ENCODE measurements around the gene TRNAU1AP. TPM values are rescaled to one million over a fixed set of nuclear protein-coding genes. Genes with fewer than 3 reads are reported as not detected.
"Not testable (repeated sequence)": the region's sequence is repeated elsewhere in the genome, so short reads cannot be mapped to it uniquely, and the experiment has no call there.

Gene TRNAU1AP
- total RNA-seq, 3 donors from 2014 or later (not counting 1 experiment from before 2014, with no cell fraction given), result 28.3 to 38.7 (median 32.1) TPM

- Mint-ChIP-seq H3K36me3 (no peaks in the 10 kb centered on the region), H3K27me3 (ENCODE audit: low read depth in 2 of 2) (peaks cover 0 to 4% of the 10 kb centered on the region in 2 donors), H3K4me1 (peaks cover 4 to 12% of the 10 kb centered on the region in 2 donors), H3K27ac (no peak overlapping the region), H3K4me3 (no peak overlapping the region), H3K9me3 (no peaks in the 10 kb centered on the region)
- H3K27me3 ChIP-seq (ENCODE audit: control insufficient read depth, insufficient read depth, low read length), result peaks cover 5% of the 10 kb centered on the region
- no peaks in the 10 kb centered on the region for H3K9me3 ChIP-seq (ENCODE audit: control insufficient read depth, insufficient read depth, low read length)
- H3K4me1 ChIP-seq (ENCODE audit: control insufficient read depth, insufficient read depth, low read length), result peaks cover 10% of the 10 kb centered on the region
- H3K27ac ChIP-seq (ENCODE audit: low read length), result no peak overlapping the region
- intact Hi-C loops (cut with micrococcal nuclease), result no loop called here
- no peak for DNase-seq
- no peak for ATAC-seq
- no peak for TF ChIP-seq CTCF (IDR thresholded peaks at IDR 0.05)
- WGBS (ENCODE audit: insufficient coverage), result 96% methylated on average over 10 of the region's 10 CpGs
- H3K4me3 ChIP-seq (ENCODE audit: low read length), result no peak overlapping the region
- H3K36me3 ChIP-seq (ENCODE audit: control insufficient read depth, insufficient read depth, low read length), result no peaks in the 10 kb centered on the region
Observed at GRCh38 chr1:28595412-28596191, 42.7 kb downstream of the TRNAU1AP start.

- intact Hi-C loops (cut with micrococcal nuclease); H3K9me3 ChIP-seq (ENCODE audit: control insufficient read depth, insufficient read depth, low read length); H3K27ac Mint-ChIP-seq; H3K36me3 ChIP-seq (ENCODE audit: control insufficient read depth, insufficient read depth, low read length); H3K9me3 Mint-ChIP-seq; H3K27me3 ChIP-seq (ENCODE audit: control insufficient read depth, insufficient read depth, low read length); H3K36me3 Mint-ChIP-seq; DNase-seq; H3K4me3 ChIP-seq (ENCODE audit: low read length); H3K4me3 Mint-ChIP-seq; H3K27ac ChIP-seq (ENCODE audit: low read length); H3K27me3 Mint-ChIP-seq (ENCODE audit: low read depth in 2 of 2); ATAC-seq: not testable (repeated sequence)
- peaks cover 4 to 12% of the 10 kb centered on the region in 2 donors for H3K4me1 Mint-ChIP-seq
- H3K4me1 ChIP-seq (ENCODE audit: control insufficient read depth, insufficient read depth, low read length), result peaks cover 10% of the 10 kb centered on the region
- 97% methylated on average over 11 of the region's 11 CpGs for WGBS (ENCODE audit: insufficient coverage)
Observed at GRCh38 chr1:28596276-28596675, 43.4 kb downstream of the TRNAU1AP start.

DNA sequence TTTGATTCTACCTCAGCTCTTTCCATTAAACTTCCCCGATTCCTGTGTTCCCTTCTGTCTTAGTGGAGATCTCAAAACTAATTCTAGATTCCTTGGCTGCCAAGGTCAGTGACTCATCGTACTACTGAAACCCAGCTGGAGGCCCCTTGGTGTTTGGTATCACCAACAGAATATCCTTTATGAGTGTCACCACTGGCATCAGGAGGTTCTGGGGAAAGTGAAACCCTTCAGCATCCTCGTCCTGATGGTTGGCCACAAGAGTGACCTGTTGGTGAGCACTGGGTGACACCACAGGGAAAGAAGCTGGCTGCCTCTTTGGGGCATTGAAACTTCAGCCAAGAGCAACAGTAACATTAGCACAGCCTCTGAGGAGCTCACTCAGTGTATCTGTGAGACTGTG, 48.8 kb downstream of the TRNAU1AP start:
- no peaks in the 10 kb centered on the region for H3K9me3 Mint-ChIP-seq
- ATAC-seq, result no peak

More for the DNA sequence above, 48.8 kb downstream of the TRNAU1AP start:
- DNase-seq, result no peak
- Mint-ChIP-seq H3K36me3 (no peaks in the 10 kb centered on the region), H3K4me3 (no peak overlapping the region), H3K27me3 (ENCODE audit: low read depth in 2 of 2) (no peaks in the 10 kb centered on the region), H3K4me1 (no peaks in the 10 kb centered on the region), H3K27ac (no peak overlapping the region)
- Histone ChIP-seq H3K4me3 (ENCODE audit: low read length) (no peak overlapping the region), H3K27ac (ENCODE audit: low read length) (no peak overlapping the region), H3K36me3 (ENCODE audit: control insufficient read depth, insufficient read depth, low read length) (peaks cover 32% of the 10 kb centered on the region), H3K27me3 (ENCODE audit: control insufficient read depth, insufficient read depth, low read length) (no peaks in the 10 kb centered on the region), H3K9me3 (ENCODE audit: control insufficient read depth, insufficient read depth, low read length) (no peaks in the 10 kb centered on the region), H3K4me1 (ENCODE audit: control insufficient read depth, insufficient read depth, low read length) (no peaks in the 10 kb centered on the region)
- no peak for TF ChIP-seq CTCF (IDR thresholded peaks at IDR 0.05)
- intact Hi-C loops (cut with micrococcal nuclease), result no loop called here
- 77% methylated on average over 3 of the region's 3 CpGs for WGBS (ENCODE audit: insufficient coverage)

Measured in natural killer cell (primary cell).